ENCODE data around the gene RECK. TPM values are rescaled to one million over a fixed set of nuclear protein-coding genes. Genes with fewer than 3 reads are reported as not detected.
"Not testable (repeated sequence)": the region's sequence is repeated elsewhere in the genome, so short reads cannot be mapped to it uniquely, and the experiment has no call there.

The RECK gene
- total RNA-seq, 3 donors from 2014 or later, result 12.7 to 25.6 (median 17.7) TPM

GRCh38 chr9:36080519-36080918 is 43.8 kb downstream of the RECK start:
- TF ChIP-seq CTCF (IDR thresholded peaks at IDR 0.05), result no peak
- no peak for TF ChIP-seq POLR2AphosphoS5 (IDR thresholded peaks at IDR 0.05)
- no peak for TF ChIP-seq POLR2A (IDR thresholded peaks at IDR 0.05)

GRCh38 chr9:36082931-36083330 is 46.2 kb downstream of the RECK start:
- Histone ChIP-seq H3K27me3 (no peaks in the 10 kb centered on the region), H3K36me3 (no peaks in the 10 kb centered on the region), H3K4me1 (no peaks in the 10 kb centered on the region), H3K9me3 (no peaks in the 10 kb centered on the region), H3K4me3 (no peak overlapping the region), H3K27ac (no peak overlapping the region)
- intact Hi-C loops (cut with DNase I; ENCODE audit: low total_unique reads), result no loop called here
- no peak for TF ChIP-seq CTCF (IDR thresholded peaks at IDR 0.05)
- no peak for TF ChIP-seq POLR2AphosphoS5 (IDR thresholded peaks at IDR 0.05)
- TF ChIP-seq POLR2A (IDR thresholded peaks at IDR 0.05), result no peak
- DNase-seq (ENCODE audit: low spot score in 2 of 2), result no peak

More at GRCh38 chr9:36080519-36080918, 43.8 kb downstream of the RECK start:
- intact Hi-C loops (cut with DNase I; ENCODE audit: low total_unique reads), result no loop called here
- DNase-seq (ENCODE audit: low spot score in 2 of 2), result no peak
- Histone ChIP-seq H3K36me3 (no peaks in the 10 kb centered on the region), H3K4me3 (no peak overlapping the region), H3K4me1 (no peaks in the 10 kb centered on the region), H3K27me3 (no peaks in the 10 kb centered on the region), H3K9me3 (no peaks in the 10 kb centered on the region), H3K27ac (no peak overlapping the region)

GRCh38 chr9:36086442-36086841 is 49.7 kb downstream of the RECK start:
- no peak for TF ChIP-seq CTCF (IDR thresholded peaks at IDR 0.05)
- no peak for TF ChIP-seq POLR2A (IDR thresholded peaks at IDR 0.05)
- no peak for TF ChIP-seq POLR2AphosphoS5 (IDR thresholded peaks at IDR 0.05)
- H3K27me3 ChIP-seq, result no peaks in the 10 kb centered on the region
- no peaks in the 10 kb centered on the region for H3K9me3 ChIP-seq
- no peak overlapping the region for H3K4me3 ChIP-seq
- intact Hi-C loops (cut with DNase I; ENCODE audit: low total_unique reads), result no loop called here
- H3K4me1 ChIP-seq, result no peaks in the 10 kb centered on the region
- H3K27ac ChIP-seq, result no peak overlapping the region
- DNase-seq (ENCODE audit: low spot score in 2 of 2), result no peak
- H3K36me3 ChIP-seq, result no peaks in the 10 kb centered on the region

GRCh38 chr9:36087054-36087453 is 50.3 kb downstream of the RECK start:
- DNase-seq (ENCODE audit: low spot score in 2 of 2); H3K27me3 ChIP-seq; H3K27ac ChIP-seq; intact Hi-C loops (cut with DNase I; ENCODE audit: low total_unique reads); H3K4me3 ChIP-seq; H3K4me1 ChIP-seq; H3K9me3 ChIP-seq; H3K36me3 ChIP-seq: not testable (repeated sequence)

GRCh38 chr9:36088020-36088419 is 51.3 kb downstream of the RECK start:
- DNase-seq (ENCODE audit: low spot score in 2 of 2), result no peak
- H3K27me3 ChIP-seq, result no peaks in the 10 kb centered on the region
- H3K27ac ChIP-seq, result no peak overlapping the region
- intact Hi-C loops (cut with DNase I; ENCODE audit: low total_unique reads), result no loop called here
- no peak overlapping the region for H3K4me3 ChIP-seq
- TF ChIP-seq POLR2A (IDR thresholded peaks at IDR 0.05), result no peak
- no peak for TF ChIP-seq CTCF (IDR thresholded peaks at IDR 0.05)
- no peak for TF ChIP-seq POLR2AphosphoS5 (IDR thresholded peaks at IDR 0.05)
- H3K9me3 ChIP-seq, result no peaks in the 10 kb centered on the region
- H3K36me3 ChIP-seq, result no peaks in the 10 kb centered on the region
- H3K4me1 ChIP-seq, result no peaks in the 10 kb centered on the region

All from breast epithelium (tissue), 4 donors.